WTC11 (cell line): ENCODE data around the gene DHRS4L2.
"Not testable (repeated sequence)": the region's sequence is repeated elsewhere in the genome, so short reads cannot be mapped to it uniquely, and the experiment has no call there.

Source experiments
- EMX1 ChIP-seq: fragments of 250-450 bp; sonication (Bioruptor Pico); IDR thresholded peaks from 2 replicates; pipeline ENCODE4 v1.8.0; 2021; ENCODE audit warnings: mild to moderate bottlenecking
- TEAD1 ChIP-seq: sonication (generic); formaldehyde crosslinking; IDR thresholded peaks from 2 replicates; pipeline ENCODE4 v1.8.0; 2022; ENCODE audit warnings: mild to moderate bottlenecking, missing genetic modification reagents
- TF ChIP-seq, protein P1 (sequence below): sonication (generic); formaldehyde crosslinking; IDR thresholded peaks from 2 replicates; pipeline ENCODE4 v1.8.0; 2022; ENCODE audit warnings: mild to moderate bottlenecking, missing genetic modification reagents
- TF ChIP-seq, protein P2 (sequence below): fragments of 200-600 bp; IDR thresholded peaks from 2 replicates; pipeline ENCODE4 v1.8.0; 2022; ENCODE audit warnings: antibody characterized with exemption

DNA sequence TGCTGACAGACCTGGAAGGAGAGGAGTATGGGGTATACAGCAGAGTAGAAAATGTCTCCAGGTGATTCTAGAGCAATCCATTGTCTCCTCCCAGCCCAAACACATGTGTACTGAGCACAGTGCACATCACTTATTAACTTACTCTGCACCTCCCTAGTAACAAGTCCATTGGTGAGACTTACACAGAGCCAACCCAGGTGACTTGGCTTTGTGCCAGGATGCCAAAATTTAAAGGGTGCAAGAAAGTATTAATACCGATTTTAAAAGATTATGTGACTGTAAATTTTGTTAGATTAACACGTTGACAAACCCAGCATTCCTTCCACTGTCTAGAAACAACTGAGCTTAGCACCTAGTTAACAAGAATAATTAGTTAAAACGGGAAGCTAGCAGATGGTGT, 4.3 kb downstream of the DHRS4L2 start:
- TF ChIP-seq EMX1, TEAD1 (CRISPR knock-in tag): not testable (repeated sequence)
- TF ChIP-seq, protein P1, sequence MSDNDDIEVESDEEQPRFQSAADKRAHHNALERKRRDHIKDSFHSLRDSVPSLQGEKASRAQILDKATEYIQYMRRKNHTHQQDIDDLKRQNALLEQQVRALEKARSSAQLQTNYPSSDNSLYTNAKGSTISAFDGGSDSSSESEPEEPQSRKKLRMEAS, result not testable (repeated sequence)
- TF ChIP-seq, protein P2, sequence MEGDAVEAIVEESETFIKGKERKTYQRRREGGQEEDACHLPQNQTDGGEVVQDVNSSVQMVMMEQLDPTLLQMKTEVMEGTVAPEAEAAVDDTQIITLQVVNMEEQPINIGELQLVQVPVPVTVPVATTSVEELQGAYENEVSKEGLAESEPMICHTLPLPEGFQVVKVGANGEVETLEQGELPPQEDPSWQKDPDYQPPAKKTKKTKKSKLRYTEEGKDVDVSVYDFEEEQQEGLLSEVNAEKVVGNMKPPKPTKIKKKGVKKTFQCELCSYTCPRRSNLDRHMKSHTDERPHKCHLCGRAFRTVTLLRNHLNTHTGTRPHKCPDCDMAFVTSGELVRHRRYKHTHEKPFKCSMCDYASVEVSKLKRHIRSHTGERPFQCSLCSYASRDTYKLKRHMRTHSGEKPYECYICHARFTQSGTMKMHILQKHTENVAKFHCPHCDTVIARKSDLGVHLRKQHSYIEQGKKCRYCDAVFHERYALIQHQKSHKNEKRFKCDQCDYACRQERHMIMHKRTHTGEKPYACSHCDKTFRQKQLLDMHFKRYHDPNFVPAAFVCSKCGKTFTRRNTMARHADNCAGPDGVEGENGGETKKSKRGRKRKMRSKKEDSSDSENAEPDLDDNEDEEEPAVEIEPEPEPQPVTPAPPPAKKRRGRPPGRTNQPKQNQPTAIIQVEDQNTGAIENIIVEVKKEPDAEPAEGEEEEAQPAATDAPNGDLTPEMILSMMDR, result not testable (repeated sequence)
